Measurements from ENCODE around the gene MAP3K19. TPM values are rescaled to one million over a fixed set of nuclear protein-coding genes. Genes with fewer than 3 reads are reported as not detected.

The MAP3K19 gene
- total and polyA plus RNA-seq, 2 of the 8 experiments (the other 6 are each of a cell fraction or from before 2014, with no cell fraction given) = not detected

DNA sequence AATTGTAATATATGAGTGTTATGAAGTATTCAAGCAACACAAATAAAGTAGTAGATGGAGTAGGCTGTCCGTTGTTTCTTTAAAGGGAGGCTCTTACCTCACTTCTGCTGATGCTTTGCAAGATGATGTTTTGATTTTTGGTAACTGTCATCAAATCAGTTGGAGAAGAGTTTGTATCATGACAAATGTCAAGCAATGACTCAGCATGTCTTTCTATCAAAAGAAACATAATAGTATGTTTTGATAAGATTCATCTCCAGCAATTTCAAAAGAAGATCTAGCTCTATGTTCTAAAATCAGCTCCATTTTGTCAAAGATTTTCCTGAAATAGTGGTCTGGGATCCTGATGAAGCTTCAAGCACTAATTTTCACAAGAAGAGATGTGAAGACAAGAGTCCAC is 25.6 kb downstream of the MAP3K19 start (continued):
- TF ChIP-seq EZH2 (IDR thresholded peaks at IDR 0.05; ENCODE audit: low read depth, low read length, severe bottlenecking) (no peak), BCL11A (IDR thresholded peaks at IDR 0.05; ENCODE audit: low read depth in 2 of 2, low read length in 2 of 2) (no peak), CHD2 (IDR thresholded peaks at IDR 0.05; ENCODE audit: low read length) (no peak), CREB1 (IDR thresholded peaks at IDR 0.05) (no peak), RBBP5 (IDR thresholded peaks at IDR 0.05; ENCODE audit: borderline replicate concordance, low read depth, low read length) (no peak)

Measured in H1 (cell line).